Activated CD8-positive, alpha-beta memory T cell treated with anti-CD3 and anti-CD28 coated beads, Interleukin-2, amount 50 U/mL, for 24 hours (primary cell): ENCODE results near the gene EXOSC2.
"Not testable (repeated sequence)": the region's sequence is repeated elsewhere in the genome, so short reads cannot be mapped to it uniquely, and the experiment has no call there.

Experiments used
- DNase-seq: peaks from one replicate; pipeline ENCODE4 v3.0.0-alpha.2; 2020; ENCODE audit errors: extremely low read depth

EXOSC2 gene

GRCh38 chr9:130668196-130668595 is 25.4 kb upstream of the EXOSC2 start:
- no peak for DNase-seq

GRCh38 chr9:130668659-130669058 is 24.9 kb upstream of the EXOSC2 start:
- no peak for DNase-seq

GRCh38 chr9:130669965-130670364 is 23.6 kb upstream of the EXOSC2 start:
- no peak for DNase-seq

- no peak for DNase-seq
Measured at GRCh38 chr9:130670644-130671043, 22.9 kb upstream of the EXOSC2 start.

- no peak for DNase-seq
Measured at GRCh38 chr9:130672466-130672865, 21.1 kb upstream of the EXOSC2 start.

GRCh38 chr9:130672933-130673615 is 20.5 kb upstream of the EXOSC2 start:
- DNase-seq = no peak

- no peak for DNase-seq
Measured at GRCh38 chr9:130675396-130675795, 18.2 kb upstream of the EXOSC2 start.

- no peak for DNase-seq
Measured at GRCh38 chr9:130677252-130677651, 16.3 kb upstream of the EXOSC2 start.

- peak; percentile 13 for DNase-seq
Measured at GRCh38 chr9:130680836-130681768, 12.5 kb upstream of the EXOSC2 start.

GRCh38 chr9:130681769-130682420 is 11.7 kb upstream of the EXOSC2 start:
- DNase-seq = no peak

GRCh38 chr9:130682421-130683121 is 11.0 kb upstream of the EXOSC2 start:
- no peak for DNase-seq

- DNase-seq = no peak
Measured at GRCh38 chr9:130685104-130685503, 8.5 kb upstream of the EXOSC2 start.

GRCh38 chr9:130685945-130686344 is 7.6 kb upstream of the EXOSC2 start:
- DNase-seq = not testable (repeated sequence)

- DNase-seq = no peak
Measured at GRCh38 chr9:130687615-130688014, 6.0 kb upstream of the EXOSC2 start.

GRCh38 chr9:130688072-130688471 is 5.5 kb upstream of the EXOSC2 start:
- DNase-seq = no peak

- no peak for DNase-seq
Measured at GRCh38 chr9:130689572-130689936, 4.0 kb upstream of the EXOSC2 start.

GRCh38 chr9:130689937-130690700 is 3.5 kb upstream of the EXOSC2 start:
- DNase-seq = no peak

- DNase-seq = no peak
Measured at GRCh38 chr9:130692321-130692720, 1.3 kb upstream of the EXOSC2 start.

GRCh38 chr9:130693101-130693425 is 517 bp upstream of the EXOSC2 start:
- DNase-seq = no peak

GRCh38 chr9:130694205-130694604 is 625 bp downstream of the EXOSC2 start:
- DNase-seq = no peak

GRCh38 chr9:130696139-130696650 is 2.6 kb downstream of the EXOSC2 start:
- no peak for DNase-seq
